Measurements from ENCODE around the gene ZIK1.

ZIK1 gene

GRCh38 chr19:57570707-57571106, 13.2 kb upstream of the ZIK1 start:
- Histone ChIP-seq H3K27me3 (ENCODE audit: control insufficient read depth, insufficient read depth, low read length) (no peaks in the 10 kb centered on the region), H3K9ac (ENCODE audit: low read depth, low read length) (no peak overlapping the region), H3K36me3 (ENCODE audit: control insufficient read depth, insufficient read depth, low read length) (peaks cover 38% of the 10 kb centered on the region), H3K9me3 (ENCODE audit: control insufficient read depth, insufficient read depth, low read length) (peaks cover 34% of the 10 kb centered on the region), H3K4me1 (ENCODE audit: control insufficient read depth, insufficient read depth, low read length) (no peaks in the 10 kb centered on the region), H3K4me3 (ENCODE audit: low read depth, low read length) (no peak overlapping the region)

- H3K27me3 ChIP-seq (ENCODE audit: control insufficient read depth, insufficient read depth, low read length), result no peaks in the 10 kb centered on the region
- no peak overlapping the region for H3K4me3 ChIP-seq (ENCODE audit: low read depth, low read length)
- H3K9me3 ChIP-seq (ENCODE audit: control insufficient read depth, insufficient read depth, low read length), result peaks cover 27% of the 10 kb centered on the region
- peaks cover 48% of the 10 kb centered on the region for H3K36me3 ChIP-seq (ENCODE audit: control insufficient read depth, insufficient read depth, low read length)
- no peaks in the 10 kb centered on the region for H3K4me1 ChIP-seq (ENCODE audit: control insufficient read depth, insufficient read depth, low read length)
- no peak overlapping the region for H3K9ac ChIP-seq (ENCODE audit: low read depth, low read length)
Observed at GRCh38 chr19:57572415-57572947, 11.5 kb upstream of the ZIK1 start.

- H3K4me1 ChIP-seq (ENCODE audit: control insufficient read depth, insufficient read depth, low read length), result peaks cover 3% of the 10 kb centered on the region
- peaks cover 2% of the 10 kb centered on the region for H3K27me3 ChIP-seq (ENCODE audit: control insufficient read depth, insufficient read depth, low read length)
- H3K36me3 ChIP-seq (ENCODE audit: control insufficient read depth, insufficient read depth, low read length), result peaks cover 48% of the 10 kb centered on the region
- no peak overlapping the region for H3K4me3 ChIP-seq (ENCODE audit: low read depth, low read length)
- H3K9ac ChIP-seq (ENCODE audit: low read depth, low read length), result no peak overlapping the region
- peaks cover 13% of the 10 kb centered on the region for H3K9me3 ChIP-seq (ENCODE audit: control insufficient read depth, insufficient read depth, low read length)
Observed at GRCh38 chr19:57576661-57577060, 7.3 kb upstream of the ZIK1 start.

GRCh38 chr19:57578487-57579205, 5.3 kb upstream of the ZIK1 start, which contains the start of gene ZNF416:
Gene ZNF416 (minus strand): TSS chr19:57578911. CDS start chr19:57578704, 207 bp downstream.
- Histone ChIP-seq H3K36me3 (ENCODE audit: control insufficient read depth, insufficient read depth, low read length) (peaks cover 29% of the 10 kb centered on the region), H3K9me3 (ENCODE audit: control insufficient read depth, insufficient read depth, low read length) (no peaks in the 10 kb centered on the region), H3K9ac (ENCODE audit: low read depth, low read length) (peak within 1 kb of the TSS; percentile 66), H3K27me3 (ENCODE audit: control insufficient read depth, insufficient read depth, low read length) (peaks cover 6% of the 10 kb centered on the region), H3K4me3 (ENCODE audit: low read depth, low read length) (peak within 1 kb of the TSS; percentile 91), H3K4me1 (ENCODE audit: control insufficient read depth, insufficient read depth, low read length) (peaks cover 3% of the 10 kb centered on the region)

- Histone ChIP-seq H3K4me3 (ENCODE audit: low read depth, low read length) (peak overlapping the region; percentile 96), H3K9ac (ENCODE audit: low read depth, low read length) (peak overlapping the region; percentile 87)
Observed at GRCh38 chr19:57583104-57583520, 833 bp upstream of the ZIK1 start.

GRCh38 chr19:57587529-57587928, 3.6 kb downstream of the ZIK1 start:
- Histone ChIP-seq H3K9me3 (ENCODE audit: control insufficient read depth, insufficient read depth, low read length) (peaks cover 17% of the 10 kb centered on the region), H3K9ac (ENCODE audit: low read depth, low read length) (no peak overlapping the region), H3K27me3 (ENCODE audit: control insufficient read depth, insufficient read depth, low read length) (no peaks in the 10 kb centered on the region), H3K4me1 (ENCODE audit: control insufficient read depth, insufficient read depth, low read length) (no peaks in the 10 kb centered on the region), H3K36me3 (ENCODE audit: control insufficient read depth, insufficient read depth, low read length) (peaks cover 44% of the 10 kb centered on the region), H3K4me3 (ENCODE audit: low read depth, low read length) (no peak overlapping the region)

More at GRCh38 chr19:57583104-57583520, 833 bp upstream of the ZIK1 start:
- H3K9me3 ChIP-seq (ENCODE audit: control insufficient read depth, insufficient read depth, low read length), result no peaks in the 10 kb centered on the region
- peaks cover 6% of the 10 kb centered on the region for H3K27me3 ChIP-seq (ENCODE audit: control insufficient read depth, insufficient read depth, low read length)
- H3K4me1 ChIP-seq (ENCODE audit: control insufficient read depth, insufficient read depth, low read length), result no peaks in the 10 kb centered on the region
- H3K36me3 ChIP-seq (ENCODE audit: control insufficient read depth, insufficient read depth, low read length), result peaks cover 6% of the 10 kb centered on the region

GRCh38 chr19:57599377-57599760, 15.4 kb downstream of the ZIK1 start:
- Histone ChIP-seq H3K4me1 (ENCODE audit: control insufficient read depth, insufficient read depth, low read length) (no peaks in the 10 kb centered on the region), H3K4me3 (ENCODE audit: low read depth, low read length) (peak overlapping the region; percentile 87), H3K27me3 (ENCODE audit: control insufficient read depth, insufficient read depth, low read length) (no peaks in the 10 kb centered on the region), H3K9ac (ENCODE audit: low read depth, low read length) (no peak overlapping the region), H3K9me3 (ENCODE audit: control insufficient read depth, insufficient read depth, low read length) (no peaks in the 10 kb centered on the region), H3K36me3 (ENCODE audit: control insufficient read depth, insufficient read depth, low read length) (peaks cover 1% of the 10 kb centered on the region)

GRCh38 chr19:57599761-57600383, 15.9 kb downstream of the ZIK1 start, which contains the start of gene ZNF530:
Gene ZNF530 (plus strand): TSS chr19:57599885. CDS start chr19:57604346, 4,461 bp downstream.
- H3K4me1 ChIP-seq (ENCODE audit: control insufficient read depth, insufficient read depth, low read length), result no peaks in the 10 kb centered on the region
- no peaks in the 10 kb centered on the region for H3K27me3 ChIP-seq (ENCODE audit: control insufficient read depth, insufficient read depth, low read length)
- H3K36me3 ChIP-seq (ENCODE audit: control insufficient read depth, insufficient read depth, low read length), result peaks cover 5% of the 10 kb centered on the region
- peak within 1 kb of the TSS; percentile 47 for H3K9ac ChIP-seq (ENCODE audit: low read depth, low read length)
- no peaks in the 10 kb centered on the region for H3K9me3 ChIP-seq (ENCODE audit: control insufficient read depth, insufficient read depth, low read length)
- H3K4me3 ChIP-seq (ENCODE audit: low read depth, low read length), result peak within 1 kb of the TSS; percentile 87

GRCh38 chr19:57606931-57607330, 23.0 kb downstream of the ZIK1 start:
- H3K36me3 ChIP-seq (ENCODE audit: control insufficient read depth, insufficient read depth, low read length), result peaks cover 15% of the 10 kb centered on the region

GRCh38 chr19:57611113-57611512, 27.2 kb downstream of the ZIK1 start:
- H3K9me3 ChIP-seq (ENCODE audit: control insufficient read depth, insufficient read depth, low read length), result peaks cover 11% of the 10 kb centered on the region
- H3K4me3 ChIP-seq (ENCODE audit: low read depth, low read length), result no peak overlapping the region
- peaks cover 17% of the 10 kb centered on the region for H3K36me3 ChIP-seq (ENCODE audit: control insufficient read depth, insufficient read depth, low read length)
- no peaks in the 10 kb centered on the region for H3K27me3 ChIP-seq (ENCODE audit: control insufficient read depth, insufficient read depth, low read length)
- no peak overlapping the region for H3K9ac ChIP-seq (ENCODE audit: low read depth, low read length)
- no peaks in the 10 kb centered on the region for H3K4me1 ChIP-seq (ENCODE audit: control insufficient read depth, insufficient read depth, low read length)

More at GRCh38 chr19:57606931-57607330, 23.0 kb downstream of the ZIK1 start:
- H3K27me3 ChIP-seq (ENCODE audit: control insufficient read depth, insufficient read depth, low read length), result no peaks in the 10 kb centered on the region
- no peaks in the 10 kb centered on the region for H3K4me1 ChIP-seq (ENCODE audit: control insufficient read depth, insufficient read depth, low read length)
- no peak overlapping the region for H3K9ac ChIP-seq (ENCODE audit: low read depth, low read length)
- no peak overlapping the region for H3K4me3 ChIP-seq (ENCODE audit: low read depth, low read length)
- no peaks in the 10 kb centered on the region for H3K9me3 ChIP-seq (ENCODE audit: control insufficient read depth, insufficient read depth, low read length)

- no peaks in the 10 kb centered on the region for H3K4me1 ChIP-seq (ENCODE audit: control insufficient read depth, insufficient read depth, low read length)
- peaks cover 40% of the 10 kb centered on the region for H3K36me3 ChIP-seq (ENCODE audit: control insufficient read depth, insufficient read depth, low read length)
- H3K27me3 ChIP-seq (ENCODE audit: control insufficient read depth, insufficient read depth, low read length), result no peaks in the 10 kb centered on the region
- H3K9ac ChIP-seq (ENCODE audit: low read depth, low read length), result peak within 1 kb of the TSS; percentile 80
- H3K9me3 ChIP-seq (ENCODE audit: control insufficient read depth, insufficient read depth, low read length), result peaks cover 40% of the 10 kb centered on the region
- H3K4me3 ChIP-seq (ENCODE audit: low read depth, low read length), result peak within 1 kb of the TSS; percentile 94
Observed at GRCh38 chr19:57613941-57614743, 30.2 kb downstream of the ZIK1 start, which contains the start of gene ZNF134. Gene ZNF134 (plus strand): TSS chr19:57614242. CDS start chr19:57619469, 5,227 bp downstream.
